Natural killer cell treated with Interleukin-12 subunit alpha and Interleukin-12 subunit beta and Interleukin-15 and Interleukin-18, amount 100 ng/mL, for 72 hours (primary cell): ENCODE measurements around the gene TIGAR. TPM values are rescaled to one million over a fixed set of nuclear protein-coding genes. Genes with fewer than 3 reads are reported as not detected.

Experiments used
- ATAC-seq, 2 donors: fragments of 150-1000 bp; cut with Tn5 transposase in 1 of 2; sonication (Bioruptor Pico), chemical (Tn5 transposase) in 1 of 2; 2 replicates each; pipeline ENCODE4 v1.10.0; 2021
- DNase-seq: peaks from one replicate; pipeline ENCODE4 v3.0.0; 2022; ENCODE audit warnings: low spot score
- H3K27ac Mint-ChIP-seq, 2 donors: 1 replicate in 1 of 2; 2 replicates in 1 of 2; pipeline ENCODE4 v1.8.0; 2022; ENCODE audit warnings: mixed read lengths in 2 of 2, mild to moderate bottlenecking in 1 of 2, moderate library complexity in 1 of 2
- H3K27me3 Mint-ChIP-seq, 2 donors: 1 replicate in 1 of 2; 2 replicates in 1 of 2; pipeline ENCODE4 v1.8.0; 2022; ENCODE audit warnings: mixed read lengths in 2 of 2
- H3K36me3 Mint-ChIP-seq: one replicate; pipeline ENCODE4 v1.8.0; 2022; ENCODE audit warnings: mixed read lengths
- H3K4me1 Mint-ChIP-seq, 2 donors: 1 replicate in 1 of 2; 2 replicates in 1 of 2; pipeline ENCODE4 v1.8.0; 2022; ENCODE audit warnings: low read depth in 2 of 2, mixed read lengths in 2 of 2, mild to moderate bottlenecking in 1 of 2
- H3K4me3 Mint-ChIP-seq: one replicate; pipeline ENCODE4 v1.8.0; 2022; ENCODE audit warnings: mixed read lengths
- H3K9me3 Mint-ChIP-seq: 2 replicates; pipeline ENCODE4 v1.8.0; 2022; ENCODE audit warnings: mixed read lengths
- total RNA-seq, 2 donors: library from RNA; stranded (reverse); gene quantifications; one replicate each; pipeline ENCODE4 v1.2.3, GENCODE V29; 2022

Gene TIGAR
- total RNA-seq, 2 donors from 2014 or later: 7.4 to 10.2 TPM

DNA sequence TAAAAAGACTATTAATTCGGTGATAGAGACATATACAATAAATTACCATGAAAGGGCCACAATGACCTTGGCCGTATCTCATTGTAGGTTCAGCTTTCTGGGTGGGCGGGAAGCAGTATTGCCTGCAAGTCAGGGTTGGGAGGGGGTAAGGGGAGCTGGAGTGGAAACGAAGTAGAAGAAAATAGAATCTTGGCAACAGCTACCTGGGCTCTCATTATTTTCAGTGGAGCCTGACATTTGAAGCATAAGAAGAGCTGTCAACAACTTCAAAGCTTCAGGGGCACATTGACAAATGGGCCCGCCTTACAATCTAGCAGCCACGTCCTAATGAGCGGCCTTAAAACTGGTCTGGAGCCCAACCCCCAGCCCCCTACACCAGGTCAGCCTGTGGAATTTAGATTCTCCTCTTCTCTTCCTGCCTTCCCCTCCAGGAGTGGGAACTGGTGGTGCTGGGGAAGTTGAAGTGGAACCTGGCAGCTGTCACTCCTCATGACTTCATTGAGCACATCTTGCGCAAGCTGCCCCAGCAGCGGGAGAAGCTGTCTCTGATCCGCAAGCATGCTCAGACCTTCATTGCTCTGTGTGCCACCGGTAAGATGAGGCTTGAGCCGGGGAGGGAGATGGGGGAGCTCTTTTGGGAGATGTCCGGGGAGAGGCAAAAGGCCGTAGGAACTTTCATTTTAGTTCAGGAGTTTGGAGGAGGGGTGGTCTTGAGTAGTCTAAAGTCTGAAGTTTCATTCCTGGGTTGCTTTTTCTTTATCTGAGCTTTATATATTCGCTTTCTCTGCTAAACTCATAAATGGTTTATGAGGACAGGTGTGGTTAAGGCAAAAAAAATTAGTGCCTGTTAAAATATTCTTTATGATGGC lies 42.5 kb upstream of the TIGAR start:
- Mint-ChIP-seq H3K27ac (peak overlapping the region; percentile 93 to 94), H3K27me3 (no peaks in the 10 kb centered on the region), H3K9me3 (no peaks in the 10 kb centered on the region), H3K4me1 (peaks cover 60 to 65% of the 10 kb centered on the region in 2 donors), H3K4me3 (peak overlapping the region; percentile 99), H3K36me3 (peaks cover 58% of the 10 kb centered on the region)
- DNase-seq (peak; percentile 52), ATAC-seq (no peak)

DNA sequence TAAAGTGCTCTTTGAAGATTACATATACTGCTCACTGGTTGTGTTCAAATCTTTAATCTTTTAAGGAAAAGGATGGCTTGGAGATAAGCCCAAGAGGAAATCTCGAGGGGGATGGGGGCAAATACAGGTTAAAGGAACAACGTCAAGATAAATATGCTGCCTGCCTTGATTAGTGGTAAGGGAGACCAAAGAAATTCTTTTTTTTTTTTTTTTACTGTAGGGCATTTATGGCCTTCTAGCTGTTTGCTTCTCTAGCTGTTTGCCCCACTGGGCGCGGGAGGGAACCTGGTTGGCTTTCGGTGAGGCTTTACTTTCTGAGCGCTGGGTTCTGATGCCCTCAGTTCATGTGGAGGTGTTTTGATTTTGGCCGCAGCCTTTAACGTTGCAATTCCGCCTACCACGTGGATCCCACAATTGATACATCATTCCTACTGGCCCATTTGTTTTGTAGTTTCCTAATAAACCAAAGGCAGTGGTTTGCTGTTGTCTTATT lies 41.8 kb upstream of the TIGAR start:
- Mint-ChIP-seq H3K27me3 (no peaks in the 10 kb centered on the region), H3K4me1 (peaks cover 66 to 72% of the 10 kb centered on the region in 2 donors), H3K9me3 (no peaks in the 10 kb centered on the region), H3K36me3 (peaks cover 62% of the 10 kb centered on the region), H3K4me3 (peak overlapping the region; percentile 99), H3K27ac (peak overlapping the region; percentile 93 to 94)
- ATAC-seq: no peak
- DNase-seq: peak; percentile 15

DNA sequence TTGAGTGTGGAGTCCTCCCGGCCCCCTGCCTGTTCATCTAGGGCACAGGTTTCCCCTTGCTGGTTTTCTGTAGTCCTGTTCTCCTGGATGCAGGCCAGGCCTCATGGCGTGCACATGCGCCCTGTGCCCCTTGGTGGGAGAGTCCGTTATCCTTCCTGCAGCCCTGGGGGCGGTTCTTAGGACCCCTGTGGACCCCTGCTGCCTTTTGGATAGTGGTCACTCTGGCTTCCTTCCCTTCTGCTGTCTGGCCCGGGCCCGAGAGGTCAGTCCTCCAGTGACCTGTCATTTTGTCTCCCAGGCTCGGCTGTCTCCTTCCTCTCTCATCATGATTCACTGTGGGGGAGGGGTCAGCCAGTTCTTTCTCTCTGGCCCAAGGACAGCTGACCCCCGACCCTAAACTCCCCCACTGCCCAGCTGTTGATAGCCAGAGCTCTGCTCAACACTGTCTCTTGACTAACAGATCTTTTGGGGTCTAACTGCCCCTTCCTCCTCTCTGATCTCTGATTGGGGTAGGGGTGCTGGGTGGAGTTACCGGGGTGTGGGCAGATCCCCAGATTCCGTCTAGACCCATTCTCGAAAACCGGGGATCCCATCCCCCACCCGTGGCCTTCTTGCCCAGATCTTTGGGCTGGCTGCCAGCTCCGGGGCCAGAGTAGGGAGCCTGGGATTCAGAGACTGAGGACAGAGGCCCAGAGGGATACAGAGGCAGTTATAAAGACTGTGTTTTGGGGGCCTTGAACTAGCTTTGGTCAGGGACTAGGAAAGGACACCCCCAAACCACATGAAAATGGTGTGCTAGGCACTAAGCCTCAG lies 40.5 kb upstream of the TIGAR start:
- DNase-seq: peak; percentile 58
- Mint-ChIP-seq H3K4me1 (peaks cover 73 to 78% of the 10 kb centered on the region in 2 donors), H3K9me3 (no peaks in the 10 kb centered on the region), H3K4me3 (peak overlapping the region; percentile 99), H3K27me3 (no peaks in the 10 kb centered on the region), H3K36me3 (peaks cover 57% of the 10 kb centered on the region), H3K27ac (peak overlapping the region; percentile 69 to 94)
- ATAC-seq: no peak

DNA sequence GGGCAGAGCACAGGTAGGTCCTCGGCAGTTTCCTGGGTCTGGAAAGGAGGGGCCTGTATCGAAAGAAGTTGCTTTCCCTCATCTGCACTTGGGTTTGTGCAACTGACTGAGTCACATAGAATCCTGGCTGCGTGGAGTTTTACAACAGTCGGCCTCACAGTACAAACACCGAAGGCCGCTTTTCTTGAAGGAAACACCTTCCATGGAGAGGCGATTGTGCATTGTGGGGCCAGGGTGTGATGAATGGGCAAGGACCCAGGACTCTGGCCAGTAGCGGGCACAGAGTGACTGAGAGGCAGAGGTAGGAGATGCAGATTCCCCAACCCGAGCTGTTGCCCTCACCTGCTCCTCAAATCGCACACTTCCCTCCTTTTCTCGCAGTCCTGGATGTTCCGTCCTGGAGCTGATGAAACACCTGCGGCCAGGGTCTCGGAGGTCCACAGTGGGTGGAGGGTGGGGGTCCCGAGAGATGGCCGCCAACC lies 39.8 kb upstream of the TIGAR start:
- peaks cover 76 to 80% of the 10 kb centered on the region in 2 donors for H3K4me1 Mint-ChIP-seq
- no peaks in the 10 kb centered on the region for H3K9me3 Mint-ChIP-seq
- H3K27me3 Mint-ChIP-seq: no peaks in the 10 kb centered on the region
- H3K36me3 Mint-ChIP-seq: peaks cover 57% of the 10 kb centered on the region
- peak overlapping the region; percentile 69 to 94 for H3K27ac Mint-ChIP-seq
- DNase-seq (no peak), ATAC-seq (no peak)
- H3K4me3 Mint-ChIP-seq: peak overlapping the region; percentile 99

DNA sequence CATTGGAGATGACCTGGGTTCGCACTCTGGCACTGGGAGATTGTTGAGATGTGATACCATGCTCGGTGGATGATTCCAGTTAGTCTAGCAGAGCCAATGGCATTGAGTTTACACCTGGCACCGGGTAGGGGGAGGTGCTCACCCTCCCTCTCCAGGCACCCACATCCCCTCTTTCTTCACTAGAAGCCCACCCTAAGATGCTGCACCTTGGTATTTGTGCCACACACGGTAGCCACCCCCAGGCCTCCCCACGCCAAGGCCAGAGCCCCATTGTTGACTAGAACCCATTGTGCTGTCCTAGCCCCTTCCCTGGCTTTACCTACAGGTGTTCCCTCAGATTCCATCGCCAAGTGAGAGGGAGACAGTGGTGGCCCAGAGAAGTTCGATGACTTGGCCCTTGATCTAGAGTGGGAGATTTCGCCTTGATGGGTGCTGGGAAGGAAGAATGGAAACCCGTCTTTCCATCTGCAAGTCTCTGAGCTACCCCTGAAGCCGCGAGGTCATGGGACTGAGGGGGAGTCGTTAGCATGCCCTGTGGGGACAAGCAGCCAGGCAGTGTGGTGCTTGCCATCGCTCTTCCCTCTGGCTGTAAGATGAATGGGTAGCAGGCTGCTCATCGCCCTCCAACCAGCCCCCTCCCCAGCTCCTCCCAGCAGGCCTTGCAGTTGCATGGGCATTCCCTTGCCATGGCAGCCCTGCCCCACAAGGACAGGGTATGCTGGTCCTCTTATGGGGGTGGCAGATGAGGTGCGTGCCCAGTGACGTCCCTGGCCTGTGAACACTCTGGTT lies 38.7 kb upstream of the TIGAR start:
- H3K36me3 Mint-ChIP-seq: peaks cover 52% of the 10 kb centered on the region
- peak overlapping the region; percentile 25 for H3K4me3 Mint-ChIP-seq

DNA sequence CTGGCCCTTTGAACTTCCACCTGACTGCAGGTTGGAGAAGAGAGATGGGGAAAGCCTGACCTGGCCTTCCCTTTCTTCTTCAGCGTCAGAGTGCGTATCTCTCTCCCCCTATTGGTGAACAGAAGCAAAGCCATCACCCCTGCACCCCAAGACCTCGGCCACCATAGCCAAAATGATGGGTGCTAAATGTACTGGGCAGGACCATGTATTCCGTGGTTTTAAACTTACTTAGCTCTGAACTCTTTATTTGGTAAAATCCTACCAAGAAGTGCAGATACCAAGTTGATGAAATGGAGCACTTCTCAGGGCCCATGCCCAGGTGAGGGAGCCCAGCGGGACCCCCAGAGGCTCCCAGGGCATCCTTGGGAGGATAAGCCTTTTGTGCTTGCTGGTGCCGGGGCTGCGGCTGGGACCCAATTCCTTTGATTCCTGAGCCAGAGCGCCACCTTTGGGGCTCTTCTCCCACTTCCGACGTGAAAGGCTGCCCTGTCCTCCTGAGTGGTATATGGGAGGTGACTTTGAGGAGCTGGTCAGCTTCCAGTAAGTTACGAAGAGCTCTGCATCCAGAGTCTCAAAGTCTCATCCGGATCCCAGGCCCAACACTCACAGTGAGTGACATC lies 38.0 kb upstream of the TIGAR start:
- Mint-ChIP-seq H3K36me3 (peaks cover 50% of the 10 kb centered on the region), H3K27ac (peak overlapping the region; percentile 73 to 82), H3K9me3 (no peaks in the 10 kb centered on the region), H3K4me1 (peaks cover 78% of the 10 kb centered on the region in 2 donors), H3K4me3 (peak overlapping the region; percentile 58), H3K27me3 (no peaks in the 10 kb centered on the region)
- no peak for DNase-seq
- ATAC-seq: no peak

More for the DNA sequence above, 38.7 kb upstream of the TIGAR start:
- Mint-ChIP-seq H3K27me3 (no peaks in the 10 kb centered on the region), H3K4me1 (peaks cover 77 to 78% of the 10 kb centered on the region in 2 donors), H3K27ac (peak overlapping the region in 1 of 2 donors; percentile 73), H3K9me3 (no peaks in the 10 kb centered on the region)
- ATAC-seq: no peak
- no peak for DNase-seq

DNA sequence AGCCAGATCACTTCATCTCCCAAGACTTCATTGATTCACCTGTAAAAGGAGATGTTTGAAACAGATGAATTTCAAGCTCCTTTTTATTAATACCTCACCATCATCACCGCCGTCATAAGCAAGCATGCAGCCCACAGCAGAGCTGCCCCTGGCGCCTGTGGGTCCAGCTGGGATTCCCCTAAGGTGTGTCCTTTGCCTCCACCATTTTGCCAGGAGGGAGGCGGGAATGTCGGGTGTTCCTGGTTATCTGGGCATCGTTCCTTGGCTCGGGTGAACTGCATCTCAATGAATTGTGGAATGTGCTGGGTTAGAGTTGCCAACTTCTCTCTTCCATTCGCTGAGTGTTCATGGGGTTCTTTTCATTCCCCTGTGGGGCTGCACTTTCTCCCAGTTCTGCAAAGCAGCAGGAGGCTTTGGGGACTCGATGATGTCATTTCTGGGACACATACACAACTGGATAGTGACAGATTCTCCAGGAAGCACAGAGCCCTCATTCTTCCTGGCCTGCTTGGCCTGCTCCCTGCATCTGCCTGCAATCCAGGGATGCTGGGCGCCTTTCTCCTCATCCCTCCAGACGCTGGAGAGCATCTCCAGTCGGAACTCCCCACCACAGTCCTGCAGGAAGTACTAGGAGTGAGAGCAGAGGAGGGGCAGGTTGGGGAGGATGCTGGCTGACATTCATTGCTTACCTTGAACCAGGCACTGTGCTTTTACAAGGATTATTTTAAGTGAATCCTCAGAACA lies 37.3 kb upstream of the TIGAR start:
- Mint-ChIP-seq H3K36me3 (peaks cover 52% of the 10 kb centered on the region), H3K27ac (peak overlapping the region; percentile 73 to 82), H3K27me3 (no peaks in the 10 kb centered on the region), H3K4me3 (peak overlapping the region; percentile 58), H3K9me3 (no peaks in the 10 kb centered on the region), H3K4me1 (peaks cover 79% of the 10 kb centered on the region in 2 donors)
- ATAC-seq (no peak), DNase-seq (no peak)

DNA sequence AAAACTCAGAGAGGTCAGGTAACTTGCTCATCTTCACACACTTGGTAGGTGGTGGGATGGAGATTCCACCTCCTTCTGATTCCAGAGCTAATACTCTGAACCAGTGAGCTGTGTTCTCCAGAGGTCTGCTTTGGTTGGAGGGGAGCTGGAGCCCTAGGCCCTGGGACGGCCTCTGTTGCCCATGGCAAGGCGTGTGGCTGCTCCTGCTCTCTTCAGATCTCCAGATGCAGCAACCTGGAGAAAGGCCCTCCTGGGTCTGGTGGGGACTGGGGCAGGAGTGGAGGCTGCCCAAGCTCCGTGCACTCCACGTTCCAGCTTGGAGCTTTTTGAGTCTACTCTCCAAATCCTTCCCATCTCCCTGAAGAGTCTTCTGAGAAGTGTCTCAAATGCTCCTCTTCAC lies 36.7 kb upstream of the TIGAR start:
- Mint-ChIP-seq H3K36me3 (peaks cover 52% of the 10 kb centered on the region), H3K27ac (peak overlapping the region; percentile 73 to 82), H3K4me3 (peak overlapping the region; percentile 58), H3K9me3 (no peaks in the 10 kb centered on the region), H3K27me3 (no peaks in the 10 kb centered on the region), H3K4me1 (peaks cover 79 to 80% of the 10 kb centered on the region in 2 donors)
- no peak for DNase-seq
- ATAC-seq: no peak

DNA sequence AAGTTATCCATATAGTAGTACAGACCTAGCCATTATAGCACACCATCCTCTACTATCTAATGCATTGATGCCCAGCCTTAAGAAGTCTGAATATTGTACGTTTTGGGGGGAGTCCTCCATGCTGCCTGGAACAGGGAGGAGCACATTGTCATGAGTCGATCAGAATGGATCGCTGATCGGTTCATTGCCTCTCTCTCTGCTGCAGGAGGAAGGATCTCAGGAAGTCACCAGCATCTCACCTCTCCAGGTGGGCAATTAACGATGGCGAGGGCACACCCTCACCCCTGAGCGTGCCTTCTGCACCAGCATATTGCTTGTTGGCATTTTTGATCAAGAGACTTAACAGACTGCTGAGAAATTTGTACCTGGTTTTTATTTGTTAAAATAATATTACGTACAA lies 35.9 kb upstream of the TIGAR start:
- H3K27me3 Mint-ChIP-seq: no peaks in the 10 kb centered on the region
- H3K4me3 Mint-ChIP-seq: peak overlapping the region; percentile 52
- DNase-seq (no peak), ATAC-seq (no peak)
- peak overlapping the region; percentile 53 to 64 for H3K27ac Mint-ChIP-seq
- H3K36me3 Mint-ChIP-seq: peaks cover 47% of the 10 kb centered on the region
- peaks cover 78 to 83% of the 10 kb centered on the region in 2 donors for H3K4me1 Mint-ChIP-seq
- no peaks in the 10 kb centered on the region for H3K9me3 Mint-ChIP-seq

DNA sequence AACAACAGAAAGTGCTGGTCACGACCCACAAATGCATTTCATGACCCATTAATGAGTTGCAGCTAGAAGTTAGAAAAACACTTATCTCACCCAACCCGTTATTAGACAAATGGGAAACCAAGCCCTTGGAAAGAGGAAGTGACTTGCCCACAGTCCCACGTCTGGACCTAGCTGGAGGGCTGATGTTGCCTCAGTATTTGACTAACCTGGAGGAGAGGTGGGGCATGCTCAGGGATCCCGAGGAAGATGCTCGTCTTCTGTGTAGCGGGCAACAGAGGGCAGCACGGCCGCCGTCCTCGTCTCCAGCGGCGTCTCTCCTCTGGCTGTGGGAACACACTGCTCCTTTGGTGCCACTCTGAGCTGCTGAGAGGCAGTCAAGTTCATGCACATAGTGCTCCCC lies 34.8 kb upstream of the TIGAR start:
- peak; percentile 35 for DNase-seq

DNA sequence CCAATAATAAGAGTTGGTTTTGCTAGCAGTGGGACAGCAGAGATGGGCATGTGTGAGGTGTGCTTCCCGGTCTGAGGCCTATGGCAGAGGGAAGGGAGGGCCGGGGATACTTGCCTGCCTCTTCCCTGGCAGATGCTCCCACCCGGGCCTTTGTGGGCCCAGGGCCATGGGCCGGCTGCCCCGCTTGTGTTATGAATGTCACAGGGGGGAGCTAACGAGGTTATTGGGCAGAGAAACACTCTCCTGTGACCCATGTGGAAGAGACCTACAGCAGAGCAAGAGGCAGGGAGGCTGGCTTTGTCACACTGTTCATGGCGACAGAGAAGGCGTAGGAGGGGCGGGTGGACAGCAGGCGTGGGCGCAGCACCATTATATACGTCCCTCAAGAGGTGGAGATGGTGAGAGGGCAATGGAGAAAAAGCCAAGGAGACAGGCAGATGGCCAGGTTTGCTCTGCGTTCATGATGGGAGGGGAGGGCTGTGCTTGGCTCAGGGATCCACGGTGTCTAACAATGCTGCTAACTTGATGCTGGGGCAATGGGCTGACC lies 34.2 kb upstream of the TIGAR start:
- Mint-ChIP-seq H3K4me3 (peak overlapping the region; percentile 23), H3K4me1 (peaks cover 83 to 84% of the 10 kb centered on the region in 2 donors), H3K27me3 (no peaks in the 10 kb centered on the region), H3K9me3 (no peaks in the 10 kb centered on the region), H3K36me3 (peaks cover 57% of the 10 kb centered on the region), H3K27ac (peak overlapping the region; percentile 53 to 64)
- ATAC-seq: peak in 1 of 2 donors; percentile 7
- DNase-seq: peak; percentile 49

More for the DNA sequence above, 34.8 kb upstream of the TIGAR start:
- H3K4me1 Mint-ChIP-seq: peaks cover 82% of the 10 kb centered on the region in 2 donors
- H3K36me3 Mint-ChIP-seq: peaks cover 51% of the 10 kb centered on the region
- H3K27me3 Mint-ChIP-seq: no peaks in the 10 kb centered on the region
- peak overlapping the region; percentile 53 to 64 for H3K27ac Mint-ChIP-seq
- ATAC-seq: no peak
- no peaks in the 10 kb centered on the region for H3K9me3 Mint-ChIP-seq
- H3K4me3 Mint-ChIP-seq: peak overlapping the region; percentile 52
